WTC11 (cell line): ENCODE data around the gene ACTA2. TPM values are rescaled to one million over a fixed set of nuclear protein-coding genes. Genes with fewer than 3 reads are reported as not detected.

Source experiments
- ATAC-seq: fragments of 200-7000 bp; cut with Tn5 transposase; 2 replicates; pipeline ENCODE4 v1.10.0; 2021; ENCODE audit warnings: mild to moderate bottlenecking, moderate library complexity
- CTCF ChIA-PET: fragments of 300-600 bp; sonication (Branson Sonifier 250); formaldehyde crosslinking; loops from one replicate; lab custom pipeline; 2021; ENCODE audit warnings: antibody characterized with exemption; lab: Charles Lee
- POLR2A ChIA-PET: fragments of 350-600 bp; sonication (Branson Sonifier 250); formaldehyde crosslinking; loops from one replicate; lab custom pipeline; 2021; ENCODE audit warnings: antibody characterized with exemption; lab: Charles Lee
- DNase-seq: peaks from one replicate; pipeline ENCODE4 v3.0.0; 2021; ENCODE audit warnings: low spot score
- H3K27ac Mint-ChIP-seq: 2 replicates; pipeline ENCODE4 v1.8.0; 2021; ENCODE audit warnings: mixed read lengths
- H3K27me3 Mint-ChIP-seq: 2 replicates; pipeline ENCODE4 v1.8.0; 2021; ENCODE audit warnings: low read depth, mild to moderate bottlenecking, moderate library complexity, mixed read lengths
- H3K36me3 Mint-ChIP-seq: 2 replicates; pipeline ENCODE4 v1.8.0; 2021; ENCODE audit warnings: mixed read lengths
- H3K4me1 Mint-ChIP-seq: 2 replicates; pipeline ENCODE4 v1.8.0; 2022; ENCODE audit warnings: mixed read lengths
- H3K4me3 Mint-ChIP-seq: 2 replicates; pipeline ENCODE4 v1.8.0; 2021; ENCODE audit warnings: mild to moderate bottlenecking, moderate library complexity, mixed read lengths
- H3K9me3 Mint-ChIP-seq: 2 replicates; pipeline ENCODE4 v1.8.0; 2021; ENCODE audit warnings: mixed read lengths
- CBFB ChIP-seq: sonication (generic); formaldehyde crosslinking; IDR thresholded peaks from 2 replicates; pipeline ENCODE4 v1.8.1; 2022; ENCODE audit warnings: mild to moderate bottlenecking, low read depth, missing genetic modification reagents
- E2F1 ChIP-seq: sonication (generic); formaldehyde crosslinking; IDR thresholded peaks from 2 replicates; pipeline ENCODE4 v1.8.0; 2022; ENCODE audit warnings: mild to moderate bottlenecking, missing genetic modification reagents
- ELF4 ChIP-seq: sonication (generic); formaldehyde crosslinking; IDR thresholded peaks from 2 replicates; pipeline ENCODE4 v1.8.1; 2022; ENCODE audit warnings: low read depth, mild to moderate bottlenecking, moderate library complexity, missing genetic modification reagents
- ERG ChIP-seq: fragments of 250-450 bp; sonication (Bioruptor Pico); IDR thresholded peaks from 2 replicates; pipeline ENCODE4 v1.8.0; 2021; ENCODE audit warnings: mild to moderate bottlenecking
- FOXJ3 ChIP-seq: sonication (generic); formaldehyde crosslinking; IDR thresholded peaks from 2 replicates; pipeline ENCODE4 v1.9.0; 2021; ENCODE audit warnings: missing genetic modification reagents, mild to moderate bottlenecking, borderline replicate concordance
- FOXP4 ChIP-seq: sonication (generic); formaldehyde crosslinking; IDR thresholded peaks from 2 replicates; pipeline ENCODE4 v1.8.0; 2022; ENCODE audit warnings: mild to moderate bottlenecking, missing genetic modification reagents
- OVOL2 ChIP-seq: fragments of 250-450 bp; sonication (Bioruptor Pico); IDR thresholded peaks from 2 replicates; pipeline ENCODE4 v1.9.0; 2021; ENCODE audit warnings: mild to moderate bottlenecking, borderline replicate concordance
- PRRX2 ChIP-seq: fragments of 250-450 bp; sonication (Bioruptor Pico); IDR thresholded peaks from 2 replicates; pipeline ENCODE4 v1.8.0; 2021; ENCODE audit warnings: mild to moderate bottlenecking
- STAT6 ChIP-seq: sonication (generic); formaldehyde crosslinking; conservative IDR thresholded peaks from 2 replicates; pipeline ENCODE4 v1.8.1; 2023; ENCODE audit warnings: mild to moderate bottlenecking, low read depth, missing genetic modification reagents, moderate library complexity
- TCF7 ChIP-seq: sonication (generic); formaldehyde crosslinking; IDR thresholded peaks from 2 replicates; pipeline ENCODE4 v1.8.0; 2022; ENCODE audit warnings: mild to moderate bottlenecking, low read depth, missing genetic modification reagents, moderate library complexity
- ZBTB21 ChIP-seq: sonication (generic); formaldehyde crosslinking; IDR thresholded peaks from 2 replicates; pipeline ENCODE4 v1.8.1; 2023; ENCODE audit warnings: mild to moderate bottlenecking, missing genetic modification reagents, borderline replicate concordance
- ZNF121 ChIP-seq: sonication (generic); formaldehyde crosslinking; IDR thresholded peaks from 2 replicates; pipeline ENCODE4 v1.8.0; 2023; ENCODE audit warnings: missing genetic modification reagents
- ZNF416 ChIP-seq: fragments of 250-450 bp; sonication (Bioruptor Pico); IDR thresholded peaks from 2 replicates; pipeline ENCODE4 v1.9.0; 2021; ENCODE audit warnings: mild to moderate bottlenecking, inconsistent platforms
- ZNF425 ChIP-seq: fragments of 250-450 bp; sonication (Bioruptor Pico); conservative IDR thresholded peaks from 2 replicates; pipeline ENCODE4 v1.9.0; 2021; ENCODE audit warnings: mild to moderate bottlenecking
- ZNF671 ChIP-seq: fragments of 250-450 bp; sonication (Bioruptor Pico); IDR thresholded peaks from 2 replicates; pipeline ENCODE4 v1.8.0; 2021; ENCODE audit warnings: mild to moderate bottlenecking
- total RNA-seq: library from RNA; stranded (reverse); gene quantifications from 3 replicates; pipeline ENCODE4 v1.2.3, GENCODE V29; 2021

Gene ACTA2
- total RNA-seq, 1 experiment from 2014 or later = 4.4 TPM

- Mint-ChIP-seq H3K27me3 (no peaks in the 10 kb centered on the region), H3K9me3 (no peaks in the 10 kb centered on the region), H3K4me1 (peaks cover 7% of the 10 kb centered on the region), H3K4me3 (no peak overlapping the region), H3K36me3 (no peaks in the 10 kb centered on the region), H3K27ac (no peak overlapping the region)
- POLR2A ChIA-PET = no interaction called here
- ATAC-seq (no peak), DNase-seq (no peak)
- CTCF ChIA-PET = interaction anchor here (1.4 kb wide), 1 partner anchor 252 kb away, joined by 3 read pairs; no protein-coding TSS in a partner anchor
- TF ChIP-seq FOXJ3 (CRISPR knock-in tag) = no peak
- no peak for TF ChIP-seq ZNF416 (CRISPR knock-in tag)
- TF ChIP-seq FOXP4 (CRISPR knock-in tag) = no peak
- TF ChIP-seq ELF4 (CRISPR knock-in tag) = no peak
- no peak for TF ChIP-seq CBFB (CRISPR knock-in tag)
- no peak for TF ChIP-seq ZNF121
- TF ChIP-seq TCF7 (CRISPR knock-in tag) = no peak
- TF ChIP-seq PRRX2 (CRISPR knock-in tag) = no peak
- TF ChIP-seq STAT6 (CRISPR knock-in tag) = no peak
- TF ChIP-seq ERG (CRISPR knock-in tag) = no peak
Measured at GRCh38 chr10:88980247-88980646, 27.7 kb upstream of the ACTA2 start.

- no peak for ATAC-seq
- H3K4me3 Mint-ChIP-seq = no peak overlapping the region
- H3K27ac Mint-ChIP-seq = no peak overlapping the region
- H3K9me3 Mint-ChIP-seq = no peaks in the 10 kb centered on the region
- no peaks in the 10 kb centered on the region for H3K36me3 Mint-ChIP-seq
- TF ChIP-seq OVOL2 (CRISPR knock-in tag) (no peak), ZNF425 (CRISPR knock-in tag) (no peak), E2F1 (CRISPR knock-in tag) (no peak), ZNF671 (CRISPR knock-in tag) (no peak), ZBTB21 (no peak)
- CTCF ChIA-PET = interaction anchor here (1.4 kb wide), 1 partner anchor 251 kb away, joined by 3 read pairs; no protein-coding TSS in a partner anchor
- peaks cover 7% of the 10 kb centered on the region for H3K4me1 Mint-ChIP-seq
- no peak for DNase-seq
- H3K27me3 Mint-ChIP-seq = no peaks in the 10 kb centered on the region
- POLR2A ChIA-PET = no interaction called here
Measured at GRCh38 chr10:88979603-88980002, 27.0 kb upstream of the ACTA2 start.
